Epidermal melanocyte (primary cell): ENCODE results near the gene PLA2G10.
"Not testable (repeated sequence)": the region's sequence is repeated elsewhere in the genome, so short reads cannot be mapped to it uniquely, and the experiment has no call there.

Source experiments
- DNase-seq: peaks from one replicate; pipeline ENCODE4 v3.0.0; 2011; ENCODE audit warnings: low spot score; ENCODE audit not compliant: insufficient read length

The PLA2G10 gene

DNA sequence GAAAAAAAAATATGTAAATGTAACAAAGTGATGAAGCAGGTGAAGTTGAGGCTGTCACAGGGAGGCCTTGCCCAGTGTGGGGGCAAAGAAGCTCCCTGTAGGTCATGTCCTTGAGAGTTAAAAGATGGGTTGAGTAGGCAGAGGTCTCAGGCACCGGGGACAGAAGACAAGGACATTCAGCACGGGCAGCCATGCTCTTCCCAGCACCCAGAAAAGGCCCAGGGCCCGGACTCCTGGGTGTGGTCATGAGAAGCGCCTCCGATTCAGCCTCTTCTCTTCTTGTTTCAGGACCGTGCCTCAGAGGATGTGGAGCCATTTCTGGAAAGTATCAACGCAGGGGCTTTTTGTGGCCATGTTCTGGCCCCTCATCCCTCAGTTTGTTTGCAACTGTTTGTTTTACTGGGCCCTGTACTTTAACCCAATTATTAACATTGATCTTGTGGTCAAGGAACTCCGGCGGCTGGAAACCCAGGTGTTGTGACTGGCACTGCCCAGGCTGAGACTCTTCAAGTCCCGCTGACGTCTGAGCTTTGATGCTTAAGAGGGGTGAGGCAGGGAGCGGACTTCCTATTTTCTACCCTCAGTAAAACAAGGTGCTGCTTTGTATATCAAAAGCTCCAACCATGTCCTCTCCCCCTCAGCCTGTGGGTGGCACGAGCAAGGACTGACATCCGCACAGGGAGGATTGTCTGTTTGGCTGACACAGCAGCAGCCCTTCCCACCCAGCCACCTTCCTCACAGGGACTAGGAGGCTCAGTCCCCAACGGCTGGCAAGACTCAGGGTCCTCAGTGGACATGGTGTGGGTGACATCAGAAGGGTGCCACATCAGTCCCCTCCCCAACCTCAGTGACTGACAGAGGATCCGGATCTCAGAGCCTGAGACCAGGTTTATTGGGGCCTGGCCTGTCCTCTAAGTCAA, 26.5 kb downstream of the PLA2G10 start:
- DNase-seq = no peak

DNA sequence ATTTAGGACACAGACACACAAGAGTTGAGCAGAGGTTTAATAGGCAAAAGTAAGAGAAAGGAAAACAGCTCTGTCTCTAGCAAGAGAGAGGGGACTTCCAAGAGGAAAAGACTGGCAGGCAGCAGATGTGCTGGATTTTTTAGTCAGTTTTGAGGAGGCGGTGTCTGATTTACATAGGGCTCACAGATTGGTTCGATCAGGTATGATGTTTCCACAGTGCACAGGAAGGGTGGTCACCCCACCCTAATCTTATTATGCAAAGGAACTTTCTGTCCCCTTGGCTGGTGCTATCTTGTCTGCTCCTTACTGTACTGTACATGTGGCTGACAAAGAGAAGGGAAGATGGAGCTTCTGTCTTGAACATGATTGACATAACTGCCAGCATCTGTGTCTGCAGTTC, 36.0 kb downstream of the PLA2G10 start:
- DNase-seq = no peak

DNA sequence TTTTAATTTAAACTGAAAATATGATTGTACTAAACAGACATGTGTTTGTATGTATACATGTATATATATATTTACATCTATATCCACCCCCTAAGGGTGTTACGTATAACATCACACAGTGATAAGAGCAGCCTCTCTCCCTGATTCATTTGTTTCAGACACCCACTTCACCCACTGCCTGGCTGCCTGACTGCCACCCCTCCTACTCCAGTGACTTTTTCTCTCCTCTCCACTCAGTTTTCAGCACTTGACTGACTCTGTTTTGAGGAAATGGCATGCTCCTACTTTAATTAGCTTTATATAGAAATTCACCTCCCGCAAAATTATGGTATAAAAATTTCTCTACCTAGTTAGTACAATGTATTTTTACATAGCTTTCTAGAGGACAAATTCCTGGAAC, 41.4 kb downstream of the PLA2G10 start:
- DNase-seq = no peak

- DNase-seq = no peak
Measured at GRCh38 chr16:14650629-14651028, 43.5 kb downstream of the PLA2G10 start.

GRCh38 chr16:14649816-14650215, 44.3 kb downstream of the PLA2G10 start:
- no peak for DNase-seq

DNA sequence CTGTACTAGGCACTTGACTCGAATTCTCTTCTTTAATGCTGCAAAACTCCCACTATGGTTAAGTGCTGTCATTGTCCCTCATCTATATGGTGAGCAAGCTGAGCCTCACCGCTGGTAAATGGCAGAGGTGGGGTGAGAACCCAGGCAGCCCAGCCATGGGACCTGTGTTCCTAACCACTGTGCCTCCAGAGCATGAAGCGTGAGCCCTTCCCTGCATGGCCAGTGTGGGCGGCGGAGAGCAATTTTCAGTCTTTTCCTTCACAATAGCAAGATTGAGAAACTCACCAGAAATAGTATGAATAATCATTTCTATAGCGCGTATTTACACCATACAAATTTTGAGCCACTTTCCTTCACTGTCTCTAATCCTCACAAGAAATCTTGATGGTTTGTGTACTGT, 52.2 kb downstream of the PLA2G10 start:
- no peak for DNase-seq

DNA sequence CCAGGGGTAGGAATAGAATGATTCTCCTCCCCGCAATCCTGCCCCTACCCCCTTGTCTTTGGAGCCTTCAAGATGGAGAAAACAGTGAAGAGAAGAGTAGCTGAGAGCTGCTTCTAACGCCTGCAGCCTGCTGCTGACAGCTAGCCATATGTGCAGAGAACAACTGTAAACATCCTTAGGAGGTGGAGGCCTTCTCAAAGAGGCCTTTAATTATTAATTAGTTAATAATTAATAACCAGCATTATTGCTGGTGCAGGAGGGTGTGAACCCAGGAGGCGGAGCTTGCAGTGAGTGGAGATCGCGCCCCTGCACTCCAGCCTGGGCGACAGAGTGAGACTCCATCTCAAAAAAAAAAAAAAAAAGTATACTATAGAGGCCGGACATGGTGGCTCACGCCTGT, 52.9 kb downstream of the PLA2G10 start:
- DNase-seq = no peak

DNA sequence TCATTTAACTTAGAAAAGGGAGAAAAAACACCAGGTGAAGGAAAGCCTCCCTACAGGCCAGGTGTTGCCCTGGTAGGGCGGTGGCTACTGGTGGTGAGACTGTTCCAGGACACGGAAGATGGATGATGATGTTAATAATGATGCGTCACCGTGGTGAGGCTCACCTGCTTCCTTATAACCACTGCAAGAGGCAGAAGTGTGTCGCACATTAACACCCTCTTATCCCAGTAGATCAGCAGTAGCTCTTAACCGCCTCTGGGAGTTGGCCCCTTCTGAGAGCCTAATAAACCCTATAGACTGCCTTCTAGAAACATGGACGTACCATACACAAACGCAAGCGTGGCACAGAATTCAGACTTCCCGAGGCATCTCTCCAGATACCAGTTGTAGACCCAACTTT, 53.6 kb downstream of the PLA2G10 start:
- DNase-seq = no peak

DNA sequence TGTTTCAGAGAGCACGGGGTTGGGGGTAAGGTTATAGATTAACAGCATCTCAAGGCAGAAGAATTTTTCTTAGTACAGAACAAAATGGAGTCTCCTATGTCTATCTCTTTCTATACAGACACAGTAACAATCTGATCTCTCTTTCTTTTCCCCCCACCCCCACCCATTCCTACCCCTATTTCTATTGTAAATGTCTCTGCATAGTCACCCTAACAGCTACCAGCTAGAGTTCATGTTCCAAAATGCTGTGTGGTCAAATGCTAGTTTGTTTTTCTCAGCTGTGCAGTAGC, 57.2 kb downstream of the PLA2G10 start:
- DNase-seq = not testable (repeated sequence)

DNA sequence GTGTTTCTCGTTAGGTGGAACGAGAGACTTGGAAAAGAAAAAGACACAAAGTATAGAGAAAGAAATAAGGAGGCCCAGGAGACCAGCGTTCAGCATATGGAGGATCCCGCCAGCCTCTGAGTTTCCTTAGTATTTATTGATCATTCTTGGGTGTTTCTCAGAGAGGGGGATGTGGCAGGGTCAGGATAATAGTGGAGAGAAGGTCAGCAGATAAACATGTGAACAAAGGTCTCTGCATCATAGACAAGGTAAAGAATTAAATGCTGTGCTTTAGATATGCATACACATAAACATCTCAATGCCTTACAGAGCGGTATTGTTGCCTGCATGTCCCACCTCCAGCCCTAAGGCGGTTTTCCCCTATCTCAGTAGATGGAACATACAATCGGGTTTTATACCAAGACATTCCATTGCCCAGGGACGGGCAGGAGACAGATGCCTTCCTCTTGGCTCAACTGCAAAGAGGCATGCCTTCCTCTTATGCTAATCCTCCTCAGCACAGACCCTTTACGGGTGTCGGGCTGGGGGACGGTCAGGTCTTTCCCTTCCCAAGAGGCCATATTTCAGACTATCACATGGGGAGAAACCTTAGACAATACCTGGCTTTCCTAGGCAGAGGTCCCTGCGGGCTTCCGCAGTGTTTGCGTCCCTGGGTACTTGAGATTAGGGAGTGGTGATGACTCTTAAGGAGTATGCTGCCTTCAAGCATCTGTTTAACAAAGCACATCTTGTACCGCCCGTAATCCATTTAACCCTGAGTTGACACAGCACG, 57.7 kb downstream of the PLA2G10 start:
- not testable (repeated sequence) for DNase-seq

DNA sequence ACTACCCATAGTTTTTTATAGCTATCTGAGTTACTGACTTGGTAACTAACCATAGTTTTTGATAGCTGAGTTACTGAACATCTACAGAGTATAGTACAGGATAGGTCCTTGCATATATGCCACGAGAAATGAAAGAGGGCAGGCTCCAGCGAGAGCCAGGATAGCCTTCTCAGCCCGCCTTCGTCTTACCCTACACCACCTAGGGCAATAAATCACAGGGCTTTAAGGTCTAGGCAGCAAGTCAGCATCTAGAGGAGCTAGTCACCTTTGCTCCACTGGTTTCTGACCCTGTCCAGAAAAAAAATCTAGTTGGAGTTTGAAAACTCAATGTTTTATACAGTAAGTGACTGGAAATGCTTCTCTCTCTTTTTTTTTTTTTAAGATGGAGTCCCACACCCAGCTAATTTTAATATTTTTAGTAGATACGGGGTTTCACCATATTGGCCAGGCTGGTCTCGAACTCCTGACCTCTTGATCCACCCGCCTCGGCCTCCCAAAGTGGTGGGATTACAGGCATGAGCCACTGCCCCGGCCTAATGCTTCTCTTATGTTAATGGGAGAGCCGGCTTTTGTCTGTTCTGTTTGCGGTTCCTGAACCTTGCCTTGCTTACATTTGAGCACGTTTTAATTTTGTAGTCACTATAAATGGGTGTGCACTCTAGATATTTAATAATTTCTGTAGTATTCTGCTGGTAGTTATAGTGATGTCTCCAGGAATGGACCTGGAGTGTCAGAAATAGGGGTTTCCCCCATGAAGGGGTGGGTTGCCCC, 58.5 kb downstream of the PLA2G10 start:
- no peak for DNase-seq

- no peak for DNase-seq
Measured at GRCh38 chr16:14634389-14634725, 59.8 kb downstream of the PLA2G10 start.

GRCh38 chr16:14632693-14633569, 61.2 kb downstream of the PLA2G10 start, which contains the start of gene BFAR:
Gene BFAR, plus strand, starts transcription at chr16:14632951. Its CDS starts 11,396 bp downstream, at chr16:14644347.
- peak; percentile 81 for DNase-seq

GRCh38 chr16:14630620-14631330, 63.3 kb downstream of the PLA2G10 start:
- not testable (repeated sequence) for DNase-seq

- DNase-seq = peak; percentile 86
Measured at GRCh38 chr16:14629919-14630619, 64.0 kb downstream of the PLA2G10 start, which contains the start of gene PARN. Gene PARN, minus strand, starts transcription at chr16:14630260. Its CDS starts 135 bp downstream, at chr16:14630125.

DNA sequence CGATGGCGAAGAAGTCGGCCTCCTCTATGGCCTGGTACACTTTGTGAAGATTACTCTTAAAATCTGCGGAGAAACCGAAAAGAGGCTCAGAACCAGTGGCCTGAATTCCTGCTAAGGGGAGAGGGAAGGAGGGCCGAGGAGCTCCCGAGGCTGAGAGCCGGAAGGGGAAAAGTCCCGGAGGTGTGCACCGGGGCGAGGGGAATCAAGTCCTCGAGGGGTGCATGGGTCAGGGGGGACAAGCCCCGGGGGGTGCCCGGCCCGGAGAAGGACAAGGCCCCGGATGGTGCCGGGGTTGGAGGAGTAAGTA, 64.5 kb downstream of the PLA2G10 start:
- no peak for DNase-seq

DNA sequence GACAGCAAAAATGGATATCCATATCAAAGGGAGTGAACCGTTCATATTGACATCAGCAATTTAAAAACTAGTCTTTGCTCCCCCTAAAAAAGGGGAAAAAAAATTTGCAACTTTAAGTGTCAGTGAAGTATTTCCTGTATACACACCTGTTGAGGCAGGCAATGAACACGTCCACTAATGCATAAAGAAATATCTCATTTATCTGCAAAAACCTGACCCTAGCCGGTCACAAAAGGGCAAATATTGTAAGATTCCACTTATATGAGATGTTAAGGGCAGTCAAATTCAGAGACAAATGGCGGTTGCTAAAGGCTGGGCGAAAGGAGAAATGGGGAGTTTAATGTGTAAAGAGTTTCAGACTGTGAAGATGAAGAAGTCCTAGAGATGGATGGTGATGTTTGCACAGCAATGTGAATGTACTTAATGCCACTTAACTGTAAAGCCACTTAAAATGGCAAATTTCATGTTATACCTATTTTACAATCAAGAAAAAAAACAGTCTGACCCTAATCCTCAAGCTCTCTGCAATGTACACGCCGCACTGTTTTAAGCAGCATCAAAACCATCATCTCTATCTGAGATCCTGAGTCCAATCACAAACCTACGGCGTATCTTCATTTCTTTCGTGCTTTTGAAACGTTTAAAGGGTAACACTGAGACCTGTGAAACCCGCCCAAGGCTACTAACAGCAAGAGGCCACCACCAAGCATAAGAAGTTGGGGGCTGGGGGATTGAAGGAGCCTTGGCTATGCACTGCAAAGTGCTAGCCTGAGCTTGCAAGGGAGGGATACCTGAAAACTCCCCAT, 65.1 kb downstream of the PLA2G10 start:
- no peak for DNase-seq

DNA sequence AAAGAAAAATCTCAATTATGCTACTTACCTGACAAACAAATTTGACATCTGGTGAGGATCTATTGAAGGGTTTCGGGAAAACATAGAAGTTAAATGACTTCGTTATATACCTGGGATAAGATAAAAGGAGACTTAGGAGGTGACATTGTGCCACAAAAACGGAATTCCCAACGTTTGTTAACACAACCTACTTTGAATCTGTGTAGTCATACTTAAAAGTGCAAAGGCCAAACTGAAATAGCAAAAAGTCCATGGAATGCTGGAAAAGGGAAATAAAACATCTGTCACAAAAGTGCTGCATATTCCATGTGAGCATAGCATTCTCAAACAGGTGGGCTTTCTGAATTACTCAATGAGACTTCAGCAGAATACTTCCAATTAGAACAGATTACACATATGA, 67.0 kb downstream of the PLA2G10 start:
- no peak for DNase-seq
